A549 treated with Mapracorat at 1 μM for 4 hours (cell line): ENCODE measurements around the gene DPH3. TPM values are rescaled to one million over a fixed set of nuclear protein-coding genes. Genes with fewer than 3 reads are reported as not detected.

ENCODE experiments used
- total RNA-seq: library from RNA; stranded (reverse); fragments of 200-300 nt; extraction: Qiagen RNA extraction; gene quantifications from 5 replicates; pipeline ENCODE4 v1.2.3, GENCODE V29; 2022

DPH3 gene
- 21.2 to 28.0 TPM (median 25.4 TPM) in 5 replicates for total RNA-seq

DNA sequence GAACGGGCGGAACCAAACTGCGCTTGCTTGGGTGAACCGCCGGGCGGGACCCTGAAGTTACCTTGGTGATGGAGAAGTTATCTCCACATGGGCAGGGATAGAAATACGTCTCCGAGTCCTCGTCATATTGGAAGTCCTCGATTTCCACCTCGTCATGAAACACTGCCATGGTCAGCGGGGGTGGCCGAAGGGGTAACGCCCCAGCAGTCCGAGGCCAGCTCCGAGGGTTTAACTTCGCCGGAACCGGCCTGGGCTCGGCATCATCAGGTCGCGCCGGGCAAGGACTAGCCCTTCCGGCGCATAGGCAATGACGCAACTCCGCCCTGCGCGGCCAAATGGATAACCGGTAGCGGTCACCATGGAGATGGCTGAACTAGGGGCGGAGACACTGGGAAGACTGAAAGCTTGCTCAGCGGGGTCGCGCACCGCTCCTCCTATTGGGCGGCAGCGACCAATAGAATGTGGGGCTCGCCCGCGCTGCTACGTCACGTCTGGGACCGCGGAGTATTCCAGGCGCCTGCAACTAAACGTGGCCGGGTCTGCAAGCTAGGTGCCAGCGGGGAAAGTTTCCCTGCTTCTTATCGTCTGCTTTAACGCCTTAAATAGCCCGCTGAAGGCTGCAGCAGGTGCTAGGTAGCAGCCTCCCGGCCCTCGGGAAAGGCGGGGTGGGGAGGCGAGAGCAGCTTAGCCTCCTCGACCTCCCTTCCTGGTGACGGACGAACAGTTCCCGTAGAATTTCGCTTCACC, at the start of gene DPH3, which contains the start of gene OXNAD1:
Gene DPH3 (minus strand): TSS at position 236 of the 747 bp plus-strand sequence. CDS start 67 bp downstream, at position 169.
Gene OXNAD1 (plus strand): TSS at position 505 of the 747 bp plus-strand sequence. CDS start 5,741 bp downstream, outside the sequence.

Other genes with a start within 250 kb of the DPH3 start
- gene GALNT15, start 90.3 kb downstream of the DPH3 start, total RNA-seq, result 0.03 to 0.27 TPM (median 0.13 TPM) in 4 of 5 replicates, not detected in the other
- gene OXNAD1, start 269 bp upstream of the DPH3 start, total RNA-seq, result 6.4 to 9.8 TPM (median 8.7 TPM) in 5 replicates
- 2.9 to 3.1 TPM (median 3.0 TPM) in 5 replicates for gene RFTN1, start 248.8 kb upstream of the DPH3 start, total RNA-seq